Measurements from ENCODE around the gene OR2V2. TPM values are rescaled to one million over a fixed set of nuclear protein-coding genes. Genes with fewer than 3 reads are reported as not detected.
A peak's percentile ranks its signal among the peaks of the same experiment; 100 is the strongest.

The OR2V2 gene
- total RNA-seq, 6 donors from 2014 or later = 1.6 TPM; not detected in 5

DNA sequence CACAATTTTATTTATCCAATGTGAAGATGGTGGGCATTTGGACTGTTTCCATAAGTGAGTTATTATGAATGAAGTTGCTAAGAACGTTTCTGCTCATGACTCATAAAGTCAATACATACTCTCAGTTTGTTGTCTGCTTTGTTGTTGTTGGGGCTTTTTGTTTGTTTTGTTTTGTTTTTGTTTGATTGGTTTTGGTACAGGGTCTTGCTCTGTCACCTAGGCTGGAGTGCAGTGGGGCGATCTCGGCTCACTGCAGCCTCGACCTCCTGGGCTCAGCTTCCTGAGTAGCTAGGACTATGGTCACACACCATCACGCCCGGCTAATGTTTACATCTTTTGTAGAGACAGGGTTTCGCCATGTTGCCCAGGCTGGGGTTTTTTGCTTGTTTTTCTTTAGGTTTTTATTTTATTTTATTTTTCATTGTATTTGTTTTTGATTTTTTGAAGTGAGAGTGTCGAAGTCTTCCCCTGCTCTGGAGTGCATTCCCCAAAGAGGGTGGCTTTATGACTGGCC lies 39.7 kb downstream of the OR2V2 start:
- TF ChIP-seq POLR2A (IDR thresholded peaks at IDR 0.05) (no peak), POLR2AphosphoS5 (IDR thresholded peaks at IDR 0.05) (no peak), EP300 (IDR thresholded peaks at IDR 0.05) (no peak)
- TF ChIP-seq, protein P1, sequence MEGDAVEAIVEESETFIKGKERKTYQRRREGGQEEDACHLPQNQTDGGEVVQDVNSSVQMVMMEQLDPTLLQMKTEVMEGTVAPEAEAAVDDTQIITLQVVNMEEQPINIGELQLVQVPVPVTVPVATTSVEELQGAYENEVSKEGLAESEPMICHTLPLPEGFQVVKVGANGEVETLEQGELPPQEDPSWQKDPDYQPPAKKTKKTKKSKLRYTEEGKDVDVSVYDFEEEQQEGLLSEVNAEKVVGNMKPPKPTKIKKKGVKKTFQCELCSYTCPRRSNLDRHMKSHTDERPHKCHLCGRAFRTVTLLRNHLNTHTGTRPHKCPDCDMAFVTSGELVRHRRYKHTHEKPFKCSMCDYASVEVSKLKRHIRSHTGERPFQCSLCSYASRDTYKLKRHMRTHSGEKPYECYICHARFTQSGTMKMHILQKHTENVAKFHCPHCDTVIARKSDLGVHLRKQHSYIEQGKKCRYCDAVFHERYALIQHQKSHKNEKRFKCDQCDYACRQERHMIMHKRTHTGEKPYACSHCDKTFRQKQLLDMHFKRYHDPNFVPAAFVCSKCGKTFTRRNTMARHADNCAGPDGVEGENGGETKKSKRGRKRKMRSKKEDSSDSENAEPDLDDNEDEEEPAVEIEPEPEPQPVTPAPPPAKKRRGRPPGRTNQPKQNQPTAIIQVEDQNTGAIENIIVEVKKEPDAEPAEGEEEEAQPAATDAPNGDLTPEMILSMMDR (IDR thresholded peaks at IDR 0.05) = no peak
- Histone ChIP-seq H3K36me3 (no peaks in the 10 kb centered on the region), H3K27me3 (no peaks in the 10 kb centered on the region), H3K27ac (peak overlapping the region in 3 of 4 donors; percentile 3 to 80 (median 23)), H3K9me3 (no peaks in the 10 kb centered on the region), H3K4me3 (no peak overlapping the region), H3K4me1 (peaks cover 15 to 47% (median 26%) of the 10 kb centered on the region in 4 donors)
- DNase-seq (no peak), ATAC-seq (ENCODE audit: low FRiP score in 2 of 2) (no peak)
- 41 to 61% methylated on average over 8 of the region's 8 CpGs for WGBS, 2 donors

DNA sequence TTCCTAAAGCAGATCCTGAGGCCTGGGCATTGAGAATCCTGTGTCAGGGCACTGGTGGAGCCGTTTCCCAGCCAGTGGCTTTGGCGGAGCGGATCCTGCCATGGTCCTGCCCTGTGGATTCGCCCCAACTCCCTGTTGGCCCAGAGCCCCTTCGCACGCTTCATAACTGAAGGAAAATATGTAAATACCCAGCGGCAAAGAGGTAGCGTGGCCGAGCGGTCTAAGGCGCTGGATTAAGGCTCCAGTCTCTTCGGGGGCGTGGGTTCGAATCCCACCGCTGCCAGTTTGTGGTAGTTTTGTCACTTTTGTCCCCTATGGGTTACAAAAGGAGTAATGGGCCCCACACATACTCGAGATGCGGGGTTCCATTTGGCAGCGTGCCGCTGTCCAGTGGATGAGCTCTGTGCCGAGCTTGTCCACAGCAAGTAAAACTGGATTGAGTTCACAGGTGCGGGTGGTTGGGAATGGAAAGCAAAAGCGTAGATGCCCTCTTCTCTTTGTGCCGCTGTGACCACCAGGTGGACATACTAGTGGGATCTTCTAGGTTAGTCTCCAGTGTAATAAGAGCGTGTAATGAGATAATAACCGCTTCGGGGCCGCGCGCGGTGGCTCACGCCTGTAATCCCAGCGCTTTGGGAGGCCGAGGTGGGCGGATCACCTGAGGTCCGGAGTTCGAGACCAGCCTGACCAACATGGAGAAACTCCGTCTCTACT lies 40.3 kb downstream of the OR2V2 start:
- peaks cover 20 to 49% (median 31%) of the 10 kb centered on the region in 4 donors for H3K4me1 ChIP-seq
- WGBS, 2 donors = 6 to 12% methylated on average over 36 to 37 of the region's 37 CpGs
- no peaks in the 10 kb centered on the region for H3K36me3 ChIP-seq
- TF ChIP-seq EP300 (IDR thresholded peaks at IDR 0.05) (no peak), POLR2AphosphoS5 (IDR thresholded peaks at IDR 0.05) (peak in 1 of 2 donors; percentile 7)
- TF ChIP-seq, protein P1 (IDR thresholded peaks at IDR 0.05) = peak in 4 of 6 experiments; percentile 15 to 39 (median 26)
- DNase-seq = peak; percentile 56 to 86
- H3K4me3 ChIP-seq = peak overlapping the region in 3 of 4 donors; percentile 69 to 94 (median 82)
- ATAC-seq (ENCODE audit: low FRiP score in 2 of 2) = no peak
- no peaks in the 10 kb centered on the region for H3K27me3 ChIP-seq
- H3K9me3 ChIP-seq = no peaks in the 10 kb centered on the region
- H3K27ac ChIP-seq = peak overlapping the region; percentile 3 to 95 (median 52)

DNA sequence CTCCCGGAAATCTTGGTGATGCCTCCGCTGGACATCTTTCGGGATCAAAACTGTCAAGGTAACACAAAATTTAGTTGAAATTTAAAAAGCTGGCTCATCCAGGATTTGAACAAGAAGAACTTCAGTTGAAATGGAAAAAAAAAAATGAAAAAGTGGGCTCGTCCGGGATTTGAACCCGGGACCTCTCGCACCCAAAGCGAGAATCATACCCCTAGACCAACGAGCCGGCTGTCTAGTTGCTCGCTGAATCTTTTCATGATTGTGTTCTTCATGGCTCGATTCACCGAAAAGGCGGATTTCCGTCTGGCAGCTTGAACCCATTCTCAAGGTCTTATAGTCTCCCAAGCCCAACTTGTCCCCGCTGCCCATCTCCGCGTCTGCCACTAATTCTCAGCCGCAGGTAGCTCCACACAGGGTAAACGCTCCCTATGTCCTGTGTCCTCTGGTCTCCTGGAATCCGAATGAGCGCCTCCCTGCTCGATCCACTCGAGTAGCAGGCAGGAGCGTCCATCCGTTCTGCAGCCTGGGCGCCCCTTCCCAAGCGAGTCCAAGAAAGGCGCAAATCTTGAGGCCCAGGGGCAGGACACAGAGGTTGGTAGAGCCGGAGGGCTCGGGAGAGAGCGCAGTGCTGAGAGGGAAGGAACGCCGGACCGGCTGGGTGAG lies 41.4 kb downstream of the OR2V2 start:
- Histone ChIP-seq H3K9me3 (no peaks in the 10 kb centered on the region), H3K4me3 (peak overlapping the region; percentile 69 to 94 (median 76)), H3K36me3 (no peaks in the 10 kb centered on the region), H3K27ac (peak overlapping the region; percentile 54 to 95 (median 83)), H3K27me3 (no peaks in the 10 kb centered on the region), H3K4me1 (peaks cover 21 to 47% (median 30%) of the 10 kb centered on the region in 4 donors)
- DNase-seq (peak in 1 of 2 donors; percentile 75), ATAC-seq (ENCODE audit: low FRiP score in 2 of 2) (peak; percentile 16 to 45)
- TF ChIP-seq POLR2AphosphoS5 (IDR thresholded peaks at IDR 0.05) (no peak), POLR2A (IDR thresholded peaks at IDR 0.05) (no peak), EP300 (IDR thresholded peaks at IDR 0.05) (no peak)
- TF ChIP-seq, protein P1 (IDR thresholded peaks at IDR 0.05) = no peak
- WGBS, 2 donors = 0 to 1% methylated on average over 26 to 34 of the region's 35 CpGs

DNA sequence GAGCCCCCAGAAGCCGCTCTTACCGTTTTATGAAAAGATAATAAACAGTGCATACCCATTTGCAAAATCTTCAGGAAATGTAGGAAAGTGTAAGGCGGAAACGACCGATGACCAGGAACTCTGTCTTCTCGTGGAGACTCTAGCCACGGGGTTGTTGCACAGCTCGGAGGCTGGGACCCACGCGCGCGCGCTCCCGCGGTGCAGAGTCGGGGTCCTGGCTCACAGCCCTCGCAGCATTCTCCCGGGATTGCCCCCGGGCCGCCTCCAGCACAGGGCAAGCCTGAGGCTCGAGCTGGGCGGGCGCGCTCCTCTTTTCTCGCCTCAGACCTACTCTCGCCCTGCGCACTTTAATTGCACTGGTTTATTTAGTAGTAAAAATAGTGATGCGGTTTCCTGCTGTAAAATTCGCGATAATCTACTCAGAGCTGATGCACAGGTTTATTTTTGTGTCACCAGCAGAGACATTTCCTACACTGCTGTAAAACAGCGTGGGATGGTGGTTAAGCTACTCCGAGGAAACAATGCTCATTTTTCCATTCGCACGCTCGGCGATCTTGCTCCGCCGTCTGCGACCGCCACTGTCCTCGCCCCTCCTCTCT lies 42.1 kb downstream of the OR2V2 start:
- 0 to 1% methylated on average over 14 to 41 of the region's 41 CpGs for WGBS, 2 donors

More for the DNA sequence above, 42.1 kb downstream of the OR2V2 start:
- Histone ChIP-seq H3K4me1 (peaks cover 16 to 41% (median 25%) of the 10 kb centered on the region in 4 donors), H3K27ac (peak overlapping the region; percentile 54 to 95 (median 83)), H3K27me3 (no peaks in the 10 kb centered on the region), H3K9me3 (no peaks in the 10 kb centered on the region), H3K36me3 (no peaks in the 10 kb centered on the region), H3K4me3 (peak overlapping the region; percentile 69 to 94 (median 76))
- no peak for ATAC-seq (ENCODE audit: low FRiP score in 2 of 2)
- TF ChIP-seq, protein P1 (IDR thresholded peaks at IDR 0.05) = no peak
- TF ChIP-seq POLR2A (IDR thresholded peaks at IDR 0.05) = no peak
- TF ChIP-seq POLR2AphosphoS5 (IDR thresholded peaks at IDR 0.05) = no peak
- no peak for TF ChIP-seq EP300 (IDR thresholded peaks at IDR 0.05)
- DNase-seq = peak in 1 of 2 donors; percentile 91
